Upper lobe of left lung (tissue), 6 donors: Measurements from ENCODE around the gene BTAF1. TPM values are rescaled to one million over a fixed set of nuclear protein-coding genes. Genes with fewer than 3 reads are reported as not detected.

Experiments used
- ATAC-seq, 2 donors: fragments of 200-7000 bp; cut with Tn5 transposase; one replicate each; pipeline ENCODE4 v1.9.1; 2022; ENCODE audit warnings: mild to moderate bottlenecking in 2 of 2, moderate library complexity in 2 of 2; ENCODE audit not compliant: low FRiP score in 2 of 2
- DNase-seq, 2 donors: peaks; one replicate each; pipeline ENCODE4 v3.0.0-alpha.2; 2019 to 2020
- H3K27ac ChIP-seq, 4 donors: fragments of 200-600 bp; sonication (generic); one replicate each; pipeline ENCODE4 v1.5.1; 2016 to 2019
- H3K27me3 ChIP-seq, 4 donors: fragments of 200-600 bp; sonication (generic); one replicate each; pipeline ENCODE4 v1.5.1; 2017 to 2019
- H3K36me3 ChIP-seq, 4 donors: fragments of 200-600 bp; sonication (generic); one replicate each; pipeline ENCODE4 v1.5.1; 2016 to 2019
- H3K4me1 ChIP-seq, 4 donors: fragments of 200-600 bp; sonication (generic); one replicate each; pipeline ENCODE4 v1.5.1; 2018 to 2019
- H3K4me3 ChIP-seq, 4 donors: fragments of 200-600 bp; sonication (generic); one replicate each; pipeline ENCODE4 v1.5.1; 2017 to 2019; ENCODE audit warnings: mild to moderate bottlenecking in 2 of 4, moderate library complexity in 1 of 4
- H3K9me3 ChIP-seq, 4 donors: fragments of 200-600 bp; sonication (generic); one replicate each; pipeline ENCODE4 v1.5.1; 2018 to 2019
- EP300 ChIP-seq, 4 donors: sonication (generic); formaldehyde crosslinking; IDR thresholded peaks; one replicate each; pipeline ENCODE4 v1.5.1; 2017; ENCODE audit warnings: antibody characterized with exemption in 4 of 4, control low read depth in 2 of 4
- POLR2A ChIP-seq, 4 donors: fragments of 450-650 bp; IDR thresholded peaks; one replicate each; pipeline ENCODE4 v1.5.1; 2016 to 2017; ENCODE audit warnings: antibody characterized with exemption in 4 of 4, mild to moderate bottlenecking in 2 of 4
- POLR2AphosphoS5 ChIP-seq, 2 donors: sonication (generic); formaldehyde crosslinking; IDR thresholded peaks; one replicate each; pipeline ENCODE4 v1.5.1; 2017; ENCODE audit warnings: antibody characterized with exemption in 2 of 2
- WGBS, 2 donors: methylation state at CpG; one replicate each; pipeline ENCODE4 v1.1.5; 2017 to 2018; 5-methylcytosine and 5-hydroxymethylcytosine counted together
- total RNA-seq, 6 donors: library from RNA; depleted of rRNA in 4 of 6; stranded (reverse); fragments of >200 nt in 4 of 6; gene quantifications; one replicate each; pipeline versions ENCODE4 v1.1.0 to v1.2.1, GENCODE V29; 2016 to 2021
- TF ChIP-seq, protein P1 (sequence below), 6 experiments: fragments of 450-650 bp in 4 of 6; fragments of 200-600 bp in 2 of 6; sonication (generic) in 2 of 6; IDR thresholded peaks; one replicate each; pipeline ENCODE4 v1.5.1; 2016 to 2019; ENCODE audit warnings: antibody characterized with exemption in 6 of 6
- donor health status: DM: no; HTN: no; CAD: no; lungs with moderate emphysema.
- donor health status: DM: no; HTN: yes; CAD: no; lungs with severe emphysema.

The BTAF1 gene
- total RNA-seq: 10 to 100 TPM; 22.0 to 68.1 (median 32.9) TPM

DNA sequence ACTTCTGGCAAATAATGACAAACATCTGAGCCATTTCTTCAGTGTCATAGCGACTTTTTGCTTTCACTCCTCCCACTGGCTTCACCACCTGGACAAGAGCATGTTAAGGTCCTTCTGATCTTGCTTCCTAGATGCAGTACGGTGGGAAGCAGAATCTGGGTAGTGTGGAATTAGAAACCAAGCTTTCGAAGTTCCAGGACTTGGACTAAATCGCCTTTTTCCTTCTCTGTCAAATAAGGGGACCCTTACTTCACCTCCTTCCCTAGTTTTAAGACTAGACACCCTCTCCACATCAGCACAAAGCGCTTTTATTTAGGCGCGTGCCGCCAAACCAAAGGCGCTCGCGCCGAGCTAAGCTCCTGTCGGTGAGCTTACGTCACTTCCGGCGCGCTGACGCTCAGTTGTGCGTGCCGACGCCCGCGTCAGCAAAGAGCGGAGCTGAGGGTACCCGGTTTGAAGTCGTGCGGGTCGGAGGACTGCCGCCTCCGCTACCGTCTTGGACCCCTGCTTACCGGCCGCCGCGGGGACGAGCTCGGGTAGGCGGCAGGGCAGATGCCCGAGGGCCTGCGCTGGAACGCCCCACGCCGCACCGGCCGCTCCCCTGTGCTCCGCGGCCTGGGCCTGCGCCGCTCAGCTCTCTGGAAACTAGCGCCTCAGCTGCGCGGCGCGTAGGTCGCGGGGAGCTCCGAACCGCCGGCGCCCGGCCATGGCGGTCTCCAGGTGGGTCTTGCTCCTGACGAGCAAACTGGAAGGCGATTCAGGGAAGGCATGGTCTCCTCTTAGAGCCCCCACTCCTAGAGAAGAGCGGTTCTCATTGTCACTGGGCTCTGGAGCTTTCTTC is at the start of gene BTAF1:
BTAF1 (plus strand) TSS at position 400 of the 841 bp plus-strand sequence; CDS start at position 707, 307 bp downstream.
- peaks cover 16 to 34% (median 20%) of the 10 kb centered on the region in 4 donors for H3K4me1 ChIP-seq
- H3K27me3 ChIP-seq: no peaks in the 10 kb centered on the region
- peak within 1 kb of the TSS; percentile 61 to 94 (median 72) for H3K4me3 ChIP-seq

DNA sequence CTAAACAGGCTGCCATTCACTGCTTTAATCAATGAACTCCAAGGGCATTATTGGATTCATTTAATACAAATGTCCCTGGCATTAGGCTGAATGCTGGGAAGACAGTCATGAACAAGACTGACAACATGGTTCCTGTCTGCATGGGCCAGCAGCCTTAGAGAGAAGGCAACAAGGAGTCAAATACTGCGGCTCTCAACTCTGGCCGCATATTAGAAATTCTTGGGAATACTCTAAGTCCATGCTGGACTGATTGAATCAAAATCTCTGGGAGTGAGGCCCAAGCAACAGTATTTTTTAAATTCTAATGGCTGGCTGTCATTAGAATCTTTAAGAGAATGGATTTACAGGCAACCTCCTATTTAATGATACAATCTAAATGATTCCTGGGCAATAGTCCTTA is 48.4 kb upstream of the BTAF1 start:
- TF ChIP-seq POLR2A (IDR thresholded peaks at IDR 0.05) (no peak), EP300 (IDR thresholded peaks at IDR 0.05) (no peak), POLR2AphosphoS5 (IDR thresholded peaks at IDR 0.05) (no peak)
- TF ChIP-seq, protein P1, sequence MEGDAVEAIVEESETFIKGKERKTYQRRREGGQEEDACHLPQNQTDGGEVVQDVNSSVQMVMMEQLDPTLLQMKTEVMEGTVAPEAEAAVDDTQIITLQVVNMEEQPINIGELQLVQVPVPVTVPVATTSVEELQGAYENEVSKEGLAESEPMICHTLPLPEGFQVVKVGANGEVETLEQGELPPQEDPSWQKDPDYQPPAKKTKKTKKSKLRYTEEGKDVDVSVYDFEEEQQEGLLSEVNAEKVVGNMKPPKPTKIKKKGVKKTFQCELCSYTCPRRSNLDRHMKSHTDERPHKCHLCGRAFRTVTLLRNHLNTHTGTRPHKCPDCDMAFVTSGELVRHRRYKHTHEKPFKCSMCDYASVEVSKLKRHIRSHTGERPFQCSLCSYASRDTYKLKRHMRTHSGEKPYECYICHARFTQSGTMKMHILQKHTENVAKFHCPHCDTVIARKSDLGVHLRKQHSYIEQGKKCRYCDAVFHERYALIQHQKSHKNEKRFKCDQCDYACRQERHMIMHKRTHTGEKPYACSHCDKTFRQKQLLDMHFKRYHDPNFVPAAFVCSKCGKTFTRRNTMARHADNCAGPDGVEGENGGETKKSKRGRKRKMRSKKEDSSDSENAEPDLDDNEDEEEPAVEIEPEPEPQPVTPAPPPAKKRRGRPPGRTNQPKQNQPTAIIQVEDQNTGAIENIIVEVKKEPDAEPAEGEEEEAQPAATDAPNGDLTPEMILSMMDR (IDR thresholded peaks at IDR 0.05): no peak
- H3K27ac ChIP-seq: no peak overlapping the region
- DNase-seq (no peak), ATAC-seq (no peak)
- no peak overlapping the region for H3K4me3 ChIP-seq
- H3K9me3 ChIP-seq: no peaks in the 10 kb centered on the region
- H3K4me1 ChIP-seq: no peaks in the 10 kb centered on the region
- H3K27me3 ChIP-seq: no peaks in the 10 kb centered on the region
- 83 to 100% methylated on average over 2 of the region's 2 CpGs for WGBS, 2 donors
- H3K36me3 ChIP-seq: no peaks in the 10 kb centered on the region

More for the DNA sequence above, at the start of gene BTAF1:
- peak within 1 kb of the TSS; percentile 91 to 98 (median 96) for H3K27ac ChIP-seq
- TF ChIP-seq, protein P1 (IDR thresholded peaks at IDR 0.05): no peak
- TF ChIP-seq POLR2AphosphoS5 (IDR thresholded peaks at IDR 0.05) (peak; percentile 92 to 98), EP300 (IDR thresholded peaks at IDR 0.05) (peak in 1 of 4 donors; percentile 49), POLR2A (IDR thresholded peaks at IDR 0.05) (peak in 3 of 4 donors; percentile 85 to 95 (median 94))
- H3K9me3 ChIP-seq: no peaks in the 10 kb centered on the region
- WGBS, 2 donors: 0 to 1% methylated on average over 24 to 44 of the region's 65 CpGs
- peak; percentile 94 to 97 for DNase-seq
- peak; percentile 98 to 99 for ATAC-seq
- H3K36me3 ChIP-seq: no peaks in the 10 kb centered on the region

- Histone ChIP-seq H3K4me1 (no peaks in the 10 kb centered on the region), H3K27me3 (no peaks in the 10 kb centered on the region), H3K4me3 (no peak overlapping the region), H3K9me3 (no peaks in the 10 kb centered on the region), H3K36me3 (no peaks in the 10 kb centered on the region), H3K27ac (no peak overlapping the region)
- WGBS, 2 donors: 91 to 97% methylated on average over 1 of the region's 1 CpG
- ATAC-seq: no peak
- TF ChIP-seq, protein P1 (IDR thresholded peaks at IDR 0.05): no peak
- TF ChIP-seq POLR2A (IDR thresholded peaks at IDR 0.05) (no peak), EP300 (IDR thresholded peaks at IDR 0.05) (no peak), POLR2AphosphoS5 (IDR thresholded peaks at IDR 0.05) (no peak)
- DNase-seq: no peak
Measured at GRCh38 chr10:91875779-91876178, 47.8 kb upstream of the BTAF1 start.

DNA sequence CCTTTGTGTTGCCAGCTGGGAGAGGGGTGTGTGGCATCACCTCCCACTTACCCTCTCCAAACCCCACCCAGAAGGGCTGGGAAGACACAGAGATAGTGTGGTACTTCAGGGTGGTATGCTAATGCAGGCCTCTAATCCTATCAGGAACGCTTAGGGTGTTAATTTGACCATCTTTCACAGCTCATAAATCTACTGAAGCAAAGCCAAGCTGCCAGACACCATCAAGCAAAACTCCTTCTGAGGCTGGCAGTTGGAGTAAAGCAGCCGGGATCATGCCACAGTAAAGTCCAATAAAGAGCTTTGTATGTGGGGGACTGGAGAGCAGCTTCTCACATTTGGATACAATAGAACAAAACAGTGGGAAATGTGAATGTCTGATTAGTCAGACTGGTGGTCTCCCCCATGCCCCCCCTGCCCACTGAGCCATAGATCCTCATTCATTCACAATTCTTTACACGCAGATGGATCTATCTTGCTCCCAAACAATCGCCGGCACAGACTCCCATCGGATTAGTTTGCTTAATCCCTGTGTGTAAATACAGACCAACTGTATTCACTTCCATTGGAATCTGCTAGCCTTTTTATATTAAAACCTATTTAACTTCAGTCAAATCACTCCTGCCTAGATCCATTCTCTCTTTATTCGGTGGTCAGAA is 43.9 kb upstream of the BTAF1 start:
- no peak overlapping the region for H3K27ac ChIP-seq
- no peaks in the 10 kb centered on the region for H3K36me3 ChIP-seq
- H3K27me3 ChIP-seq: no peaks in the 10 kb centered on the region
- no peak for TF ChIP-seq POLR2A (IDR thresholded peaks at IDR 0.05)
- TF ChIP-seq, protein P1 (IDR thresholded peaks at IDR 0.05): no peak
- TF ChIP-seq POLR2AphosphoS5 (IDR thresholded peaks at IDR 0.05): no peak
- no peak for TF ChIP-seq EP300 (IDR thresholded peaks at IDR 0.05)
- no peaks in the 10 kb centered on the region for H3K9me3 ChIP-seq
- no peak overlapping the region for H3K4me3 ChIP-seq
- DNase-seq: no peak
- peaks cover 0 to 4% (median 0%) of the 10 kb centered on the region in 4 donors for H3K4me1 ChIP-seq
- 44 to 47% methylated on average over 7 of the region's 7 CpGs for WGBS, 2 donors
- ATAC-seq: no peak
